Osteocyte (in vitro differentiated cells): Measurements from ENCODE around the gene CDK5RAP2. TPM values are rescaled to one million over a fixed set of nuclear protein-coding genes. Genes with fewer than 3 reads are reported as not detected.

Source experiments
- DNase-seq: peaks from one replicate; pipeline ENCODE4 v3.0.0; 2021; ENCODE audit warnings: mixed read lengths; ENCODE audit not compliant: unreplicated experiment; ENCODE audit errors: extremely low spot score
- H3K27ac Mint-ChIP-seq: one replicate; pipeline ENCODE4 v1.8.0; 2021; ENCODE audit warnings: mild to moderate bottlenecking, mixed read lengths; ENCODE audit not compliant: unreplicated experiment
- H3K27me3 Mint-ChIP-seq: one replicate; pipeline ENCODE4 v1.8.0; 2021; ENCODE audit warnings: mixed read lengths; ENCODE audit not compliant: unreplicated experiment
- H3K36me3 Mint-ChIP-seq: one replicate; pipeline ENCODE4 v1.8.0; 2021; ENCODE audit warnings: mixed read lengths; ENCODE audit not compliant: unreplicated experiment
- H3K4me1 Mint-ChIP-seq: one replicate; pipeline ENCODE4 v1.8.0; 2021; ENCODE audit warnings: mixed read lengths; ENCODE audit not compliant: unreplicated experiment
- H3K4me3 Mint-ChIP-seq: one replicate; pipeline ENCODE4 v1.8.0; 2021; ENCODE audit warnings: mild to moderate bottlenecking, moderate library complexity, mixed read lengths; ENCODE audit not compliant: unreplicated experiment
- H3K9me3 Mint-ChIP-seq: one replicate; pipeline ENCODE4 v1.8.0; 2021; ENCODE audit warnings: mixed read lengths; ENCODE audit not compliant: unreplicated experiment
- CTCF ChIP-seq: fragments of 200-600 bp; sonication (generic); IDR thresholded peaks from 2 replicates; pipeline ENCODE4 v1.5.0; 2021; ENCODE audit warnings: antibody characterized with exemption, mild to moderate bottlenecking, moderate library complexity
- total RNA-seq: library from RNA; stranded (reverse); gene quantifications from 2 replicates; pipeline ENCODE4 v1.2.1, GENCODE V29; 2021

Gene CDK5RAP2
- total RNA-seq, 1 donor from 2014 or later = 48.7 TPM

GRCh38 chr9:120440791-120441190 is 139.2 kb downstream of the CDK5RAP2 start:
- Mint-ChIP-seq H3K36me3 (peaks cover 15% of the 10 kb centered on the region), H3K9me3 (no peaks in the 10 kb centered on the region), H3K4me3 (no peak overlapping the region), H3K27ac (peak overlapping the region; percentile 77), H3K27me3 (no peaks in the 10 kb centered on the region), H3K4me1 (peaks cover 41% of the 10 kb centered on the region)
- TF ChIP-seq CTCF = no peak
- DNase-seq = no peak

GRCh38 chr9:120439926-120440325 is 140.0 kb downstream of the CDK5RAP2 start:
- Mint-ChIP-seq H3K4me1 (peaks cover 49% of the 10 kb centered on the region), H3K4me3 (no peak overlapping the region), H3K36me3 (peaks cover 16% of the 10 kb centered on the region), H3K9me3 (no peaks in the 10 kb centered on the region), H3K27ac (peak overlapping the region; percentile 55), H3K27me3 (no peaks in the 10 kb centered on the region)
- DNase-seq = no peak
- no peak for TF ChIP-seq CTCF

- H3K27ac Mint-ChIP-seq = no peak overlapping the region
- peaks cover 16% of the 10 kb centered on the region for H3K36me3 Mint-ChIP-seq
- no peaks in the 10 kb centered on the region for H3K27me3 Mint-ChIP-seq
- no peaks in the 10 kb centered on the region for H3K9me3 Mint-ChIP-seq
- DNase-seq = no peak
- no peak overlapping the region for H3K4me3 Mint-ChIP-seq
- H3K4me1 Mint-ChIP-seq = peaks cover 59% of the 10 kb centered on the region
- peak; percentile 52 for TF ChIP-seq CTCF
These were observed 141.0 kb downstream of the CDK5RAP2 start for GRCh38 chr9:120438836-120439546.

GRCh38 chr9:120438111-120438510 is 141.9 kb downstream of the CDK5RAP2 start:
- DNase-seq = no peak
- TF ChIP-seq CTCF = no peak
- Mint-ChIP-seq H3K4me3 (no peak overlapping the region), H3K4me1 (peaks cover 53% of the 10 kb centered on the region), H3K36me3 (peaks cover 16% of the 10 kb centered on the region), H3K27ac (no peak overlapping the region), H3K9me3 (no peaks in the 10 kb centered on the region), H3K27me3 (no peaks in the 10 kb centered on the region)

- Mint-ChIP-seq H3K4me3 (no peak overlapping the region), H3K4me1 (peaks cover 42% of the 10 kb centered on the region), H3K27me3 (no peaks in the 10 kb centered on the region), H3K27ac (no peak overlapping the region), H3K36me3 (peaks cover 16% of the 10 kb centered on the region), H3K9me3 (no peaks in the 10 kb centered on the region)
- TF ChIP-seq CTCF = no peak
- DNase-seq = no peak
These were observed 142.9 kb downstream of the CDK5RAP2 start for GRCh38 chr9:120436983-120437475.
